H1 (cell line): ENCODE results near the gene SLC51B.

ENCODE experiments used
- BACH1 ChIP-seq: IDR thresholded peaks from 2 replicates; pipeline ENCODE4 v1.6.1; 2012; ENCODE audit warnings: low read length, improper control_type of control experiment
- EGR1 ChIP-seq: IDR thresholded peaks from 2 replicates; pipeline ENCODE4 v1.6.1; 2011; ENCODE audit warnings: low read depth, low read length, borderline replicate concordance
- EP300 ChIP-seq, 2 experiments: IDR thresholded peaks; 1 replicate in 1 of 2; 2 replicates in 1 of 2; pipeline ENCODE4 v1.6.1; 2011 to 2012; ENCODE audit warnings: low read depth in 2 of 2, low read length in 2 of 2, mild to moderate bottlenecking in 2 of 2, borderline replicate concordance in 1 of 2, inconsistent platforms in 1 of 2, moderate library complexity in 1 of 2
- EZH2 ChIP-seq: fragments of 200-600 bp; sonication (generic); IDR thresholded peaks from 2 replicates; pipeline ENCODE4 v1.7.1; 2012; ENCODE audit warnings: low read depth, mild to moderate bottlenecking, moderate library complexity, low read length, inconsistent platforms; ENCODE audit not compliant: severe bottlenecking
- GABPA ChIP-seq: IDR thresholded peaks from 2 replicates; pipeline ENCODE4 v1.6.1; 2011; ENCODE audit warnings: mild to moderate bottlenecking, low read length, moderate library complexity, borderline replicate concordance; ENCODE audit not compliant: insufficient read depth
- JUN ChIP-seq: IDR thresholded peaks from 2 replicates; pipeline ENCODE4 v1.6.1; 2011; ENCODE audit warnings: low read depth, mild to moderate bottlenecking, improper control_type of control experiment, low read length
- JUND ChIP-seq: IDR thresholded peaks from 2 replicates; pipeline ENCODE4 v1.6.1; 2011; ENCODE audit warnings: mild to moderate bottlenecking, improper control_type of control experiment, low read length
- KDM1A ChIP-seq: fragments of 200-600, 300-600 bp; sonication (generic); IDR thresholded peaks from 2 replicates; pipeline ENCODE4 v1.7.1; 2016; ENCODE audit warnings: mild to moderate bottlenecking, low read length, borderline replicate concordance
- MAFK ChIP-seq: IDR thresholded peaks from 2 replicates; pipeline ENCODE4 v1.6.1; 2012; ENCODE audit warnings: low read depth, mild to moderate bottlenecking, improper control_type of control experiment, low read length
- TEAD4 ChIP-seq: IDR thresholded peaks from 2 replicates; pipeline ENCODE4 v1.6.1; 2012; ENCODE audit warnings: low read depth, low read length, inconsistent platforms, mixed read lengths
- TF ChIP-seq, protein P1 (sequence below), 3 experiments: IDR thresholded peaks; 1 replicate in 2 of 3; 2 replicates in 1 of 3; pipeline versions ENCODE4 v1.5.1 to v1.6.1; 2011; ENCODE audit warnings: low read length in 3 of 3, mild to moderate bottlenecking in 3 of 3, inconsistent platforms in 2 of 3, low read depth in 1 of 3, moderate library complexity in 1 of 3; ENCODE audit not compliant: insufficient read depth in 1 of 3; ENCODE audit errors: control extremely low read depth in 1 of 3
- TF ChIP-seq, protein P2 (sequence below): IDR thresholded peaks from 2 replicates; pipeline ENCODE4 v1.6.1; 2012; ENCODE audit warnings: inconsistent platforms
- TF ChIP-seq, protein P3 (sequence below): IDR thresholded peaks from 2 replicates; pipeline ENCODE4 v1.6.1; 2012; ENCODE audit warnings: low read length, inconsistent platforms

DNA sequence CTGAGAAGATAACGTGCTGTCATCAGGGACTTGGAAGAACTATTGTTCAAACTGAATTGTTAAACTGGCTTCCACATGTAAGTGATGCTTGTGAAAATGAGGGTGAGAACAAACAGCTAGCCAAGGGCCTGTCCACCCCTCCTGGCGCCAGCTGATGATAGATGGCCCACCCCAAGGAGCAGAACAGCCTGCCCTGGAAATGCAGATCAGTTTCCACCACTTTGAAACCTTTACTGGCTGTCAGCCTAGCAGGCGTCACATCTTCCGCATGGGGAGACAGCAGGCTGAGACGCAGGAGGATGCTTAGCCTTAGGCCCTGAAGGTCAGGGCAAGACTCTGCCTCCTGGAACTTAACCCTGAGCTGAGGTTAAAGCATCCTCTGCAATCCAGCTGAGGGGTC is 6.4 kb upstream of the SLC51B start:
- TF ChIP-seq, protein P1, sequence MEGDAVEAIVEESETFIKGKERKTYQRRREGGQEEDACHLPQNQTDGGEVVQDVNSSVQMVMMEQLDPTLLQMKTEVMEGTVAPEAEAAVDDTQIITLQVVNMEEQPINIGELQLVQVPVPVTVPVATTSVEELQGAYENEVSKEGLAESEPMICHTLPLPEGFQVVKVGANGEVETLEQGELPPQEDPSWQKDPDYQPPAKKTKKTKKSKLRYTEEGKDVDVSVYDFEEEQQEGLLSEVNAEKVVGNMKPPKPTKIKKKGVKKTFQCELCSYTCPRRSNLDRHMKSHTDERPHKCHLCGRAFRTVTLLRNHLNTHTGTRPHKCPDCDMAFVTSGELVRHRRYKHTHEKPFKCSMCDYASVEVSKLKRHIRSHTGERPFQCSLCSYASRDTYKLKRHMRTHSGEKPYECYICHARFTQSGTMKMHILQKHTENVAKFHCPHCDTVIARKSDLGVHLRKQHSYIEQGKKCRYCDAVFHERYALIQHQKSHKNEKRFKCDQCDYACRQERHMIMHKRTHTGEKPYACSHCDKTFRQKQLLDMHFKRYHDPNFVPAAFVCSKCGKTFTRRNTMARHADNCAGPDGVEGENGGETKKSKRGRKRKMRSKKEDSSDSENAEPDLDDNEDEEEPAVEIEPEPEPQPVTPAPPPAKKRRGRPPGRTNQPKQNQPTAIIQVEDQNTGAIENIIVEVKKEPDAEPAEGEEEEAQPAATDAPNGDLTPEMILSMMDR (IDR thresholded peaks at IDR 0.05; ENCODE audit: control extremely low read depth in 1 of 3, insufficient read depth in 1 of 3, low read depth in 1 of 3, low read length in 3 of 3) = no peak
- TF ChIP-seq EZH2 (no peak), GABPA (no peak), JUND (no peak), BACH1 (no peak), KDM1A (no peak), JUN (no peak), MAFK (no peak), EP300 (IDR thresholded peaks at IDR 0.05; ENCODE audit: borderline replicate concordance in 1 of 2, low read depth in 2 of 2, low read length in 2 of 2) (no peak), EGR1 (no peak), TEAD4 (no peak)
- TF ChIP-seq, protein P2, sequence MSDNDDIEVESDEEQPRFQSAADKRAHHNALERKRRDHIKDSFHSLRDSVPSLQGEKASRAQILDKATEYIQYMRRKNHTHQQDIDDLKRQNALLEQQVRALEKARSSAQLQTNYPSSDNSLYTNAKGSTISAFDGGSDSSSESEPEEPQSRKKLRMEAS = no peak
- TF ChIP-seq, protein P3, sequence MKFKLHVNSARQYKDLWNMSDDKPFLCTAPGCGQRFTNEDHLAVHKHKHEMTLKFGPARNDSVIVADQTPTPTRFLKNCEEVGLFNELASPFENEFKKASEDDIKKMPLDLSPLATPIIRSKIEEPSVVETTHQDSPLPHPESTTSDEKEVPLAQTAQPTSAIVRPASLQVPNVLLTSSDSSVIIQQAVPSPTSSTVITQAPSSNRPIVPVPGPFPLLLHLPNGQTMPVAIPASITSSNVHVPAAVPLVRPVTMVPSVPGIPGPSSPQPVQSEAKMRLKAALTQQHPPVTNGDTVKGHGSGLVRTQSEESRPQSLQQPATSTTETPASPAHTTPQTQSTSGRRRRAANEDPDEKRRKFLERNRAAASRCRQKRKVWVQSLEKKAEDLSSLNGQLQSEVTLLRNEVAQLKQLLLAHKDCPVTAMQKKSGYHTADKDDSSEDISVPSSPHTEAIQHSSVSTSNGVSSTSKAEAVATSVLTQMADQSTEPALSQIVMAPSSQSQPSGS = no peak
